Neural progenitor cell (in vitro differentiated cells): ENCODE results near the gene TRAF1.

Experiments
- EZH2 ChIP-seq: fragments of 200-600 bp; sonication (generic); IDR thresholded peaks from 2 replicates; pipeline ENCODE4 v1.6.1; 2017; ENCODE audit warnings: antibody characterized with exemption, mild to moderate bottlenecking, moderate library complexity
- TF ChIP-seq, protein P1 (sequence below): fragments of 200-600 bp; sonication (generic); IDR thresholded peaks from 2 replicates; pipeline ENCODE4 v1.5.1; 2017; ENCODE audit warnings: antibody characterized with exemption, mild to moderate bottlenecking

DNA sequence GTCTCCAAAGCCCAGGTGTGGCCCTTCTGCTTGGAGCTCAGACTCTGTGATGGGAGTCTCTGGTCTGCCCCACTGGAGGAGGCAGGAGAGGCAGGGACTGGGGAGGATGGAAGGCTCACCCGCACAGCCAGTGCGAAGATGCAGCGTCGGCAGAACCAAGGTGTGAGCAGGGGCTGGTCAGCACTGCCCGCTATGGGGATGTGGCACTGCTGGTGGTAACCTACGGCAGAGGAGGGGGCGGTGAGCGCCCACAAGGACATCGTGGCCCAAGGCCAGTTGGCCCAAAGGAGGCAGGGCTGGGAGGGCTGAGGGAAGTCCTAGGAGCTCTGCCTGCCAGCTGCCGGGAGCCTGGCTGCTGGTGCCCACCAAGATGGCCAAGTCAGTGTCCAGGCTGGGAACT is 56.9 kb downstream of the TRAF1 start:
- TF ChIP-seq, protein P1, sequence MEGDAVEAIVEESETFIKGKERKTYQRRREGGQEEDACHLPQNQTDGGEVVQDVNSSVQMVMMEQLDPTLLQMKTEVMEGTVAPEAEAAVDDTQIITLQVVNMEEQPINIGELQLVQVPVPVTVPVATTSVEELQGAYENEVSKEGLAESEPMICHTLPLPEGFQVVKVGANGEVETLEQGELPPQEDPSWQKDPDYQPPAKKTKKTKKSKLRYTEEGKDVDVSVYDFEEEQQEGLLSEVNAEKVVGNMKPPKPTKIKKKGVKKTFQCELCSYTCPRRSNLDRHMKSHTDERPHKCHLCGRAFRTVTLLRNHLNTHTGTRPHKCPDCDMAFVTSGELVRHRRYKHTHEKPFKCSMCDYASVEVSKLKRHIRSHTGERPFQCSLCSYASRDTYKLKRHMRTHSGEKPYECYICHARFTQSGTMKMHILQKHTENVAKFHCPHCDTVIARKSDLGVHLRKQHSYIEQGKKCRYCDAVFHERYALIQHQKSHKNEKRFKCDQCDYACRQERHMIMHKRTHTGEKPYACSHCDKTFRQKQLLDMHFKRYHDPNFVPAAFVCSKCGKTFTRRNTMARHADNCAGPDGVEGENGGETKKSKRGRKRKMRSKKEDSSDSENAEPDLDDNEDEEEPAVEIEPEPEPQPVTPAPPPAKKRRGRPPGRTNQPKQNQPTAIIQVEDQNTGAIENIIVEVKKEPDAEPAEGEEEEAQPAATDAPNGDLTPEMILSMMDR, result no peak
- no peak for TF ChIP-seq EZH2
